Large intestine (tissue), 3 donors: ENCODE data around the gene PLTP. TPM values are rescaled to one million over a fixed set of nuclear protein-coding genes. Genes with fewer than 3 reads are reported as not detected.

Experiments
- DNase-seq, 2 donors: peaks; one replicate each; pipeline versions ENCODE4 v3.0.0 to v3.0.0-alpha.2; 2013
- H3K27ac ChIP-seq: one replicate; pipeline ENCODE4 v1.5.1; 2013; ENCODE audit warnings: low read length
- H3K27me3 ChIP-seq: 2 replicates; pipeline ENCODE4 v1.6.1; 2013; ENCODE audit warnings: low read length; ENCODE audit not compliant: control insufficient read depth, insufficient read depth
- H3K36me3 ChIP-seq: 2 replicates; pipeline ENCODE4 v1.6.1; 2013; ENCODE audit warnings: low read length; ENCODE audit not compliant: control insufficient read depth, insufficient read depth
- H3K4me1 ChIP-seq: one replicate; pipeline ENCODE4 v1.6.1; 2013; ENCODE audit warnings: low read length; ENCODE audit not compliant: control insufficient read depth, insufficient read depth
- H3K4me3 ChIP-seq: one replicate; pipeline ENCODE4 v1.5.1; 2013; ENCODE audit warnings: low read length
- H3K9me3 ChIP-seq: one replicate; pipeline ENCODE4 v1.6.1; 2013; ENCODE audit warnings: mild to moderate bottlenecking, low read depth, low read length, moderate library complexity; ENCODE audit not compliant: control insufficient read depth
- WGBS: methylation state at CpG from one replicate; pipeline ENCODE4 v1.1.5; 2013; ENCODE audit warnings: low lambda C conversion rate; ENCODE audit not compliant: insufficient coverage; 5-methylcytosine and 5-hydroxymethylcytosine counted together
- polyA plus RNA-seq: library from polyadenylated mRNA; unstranded; fragments of 120-200 nt; gene quantifications from one replicate; pipeline ENCODE4 v1.2.1, GENCODE V29; 2013

The PLTP gene
- polyA plus RNA-seq, 1 donor: 25.2 TPM

GRCh38 chr20:45897692-45898091 lies 14.3 kb downstream of the PLTP start:
- H3K4me1 ChIP-seq: peaks cover 15% of the 10 kb centered on the region
- no peak for DNase-seq
- no CpG with 5 or more reads among the region's 7 CpGs for WGBS
- H3K27me3 ChIP-seq: no peaks in the 10 kb centered on the region
- no peaks in the 10 kb centered on the region for H3K9me3 ChIP-seq
- H3K27ac ChIP-seq: no peak overlapping the region
- no peak overlapping the region for H3K4me3 ChIP-seq
- H3K36me3 ChIP-seq: peaks cover 75% of the 10 kb centered on the region

DNA sequence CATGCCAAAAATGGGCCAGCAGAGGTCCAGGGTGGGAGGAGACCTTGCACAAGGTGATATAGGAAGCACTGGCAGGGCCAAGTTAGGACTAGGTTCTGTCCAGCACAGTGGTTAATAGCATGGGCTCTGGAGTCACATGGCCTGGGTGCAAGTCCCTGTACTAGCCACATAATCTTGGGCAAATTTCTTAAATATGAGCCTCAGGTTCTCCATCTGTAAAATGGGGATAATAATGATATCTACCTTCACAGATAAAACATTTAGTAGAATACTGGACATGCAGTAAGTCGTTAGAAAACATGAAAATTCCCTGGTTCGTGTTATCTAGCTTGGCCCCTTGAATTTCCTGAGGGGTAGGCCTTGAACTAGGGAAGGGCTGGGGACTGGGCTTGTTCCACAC lies 14.7 kb downstream of the PLTP start:
- Histone ChIP-seq H3K9me3 (no peaks in the 10 kb centered on the region), H3K36me3 (peaks cover 79% of the 10 kb centered on the region), H3K4me3 (no peak overlapping the region), H3K27ac (no peak overlapping the region), H3K4me1 (peaks cover 18% of the 10 kb centered on the region), H3K27me3 (no peaks in the 10 kb centered on the region)
- 100% methylated on average over 1 of the region's 2 CpGs for WGBS
- DNase-seq: no peak

- no CpG with 5 or more reads among the region's 14 CpGs for WGBS
- Histone ChIP-seq H3K4me3 (no peak overlapping the region), H3K9me3 (no peaks in the 10 kb centered on the region), H3K27me3 (no peaks in the 10 kb centered on the region), H3K27ac (no peak overlapping the region), H3K36me3 (peaks cover 79% of the 10 kb centered on the region), H3K4me1 (peaks cover 18% of the 10 kb centered on the region)
- DNase-seq: no peak
Observed at GRCh38 chr20:45896641-45897161, 15.3 kb downstream of the PLTP start.

- Histone ChIP-seq H3K36me3 (peaks cover 73% of the 10 kb centered on the region), H3K27me3 (no peaks in the 10 kb centered on the region)
Observed at GRCh38 chr20:45894797-45895196, 17.2 kb downstream of the PLTP start.

DNA sequence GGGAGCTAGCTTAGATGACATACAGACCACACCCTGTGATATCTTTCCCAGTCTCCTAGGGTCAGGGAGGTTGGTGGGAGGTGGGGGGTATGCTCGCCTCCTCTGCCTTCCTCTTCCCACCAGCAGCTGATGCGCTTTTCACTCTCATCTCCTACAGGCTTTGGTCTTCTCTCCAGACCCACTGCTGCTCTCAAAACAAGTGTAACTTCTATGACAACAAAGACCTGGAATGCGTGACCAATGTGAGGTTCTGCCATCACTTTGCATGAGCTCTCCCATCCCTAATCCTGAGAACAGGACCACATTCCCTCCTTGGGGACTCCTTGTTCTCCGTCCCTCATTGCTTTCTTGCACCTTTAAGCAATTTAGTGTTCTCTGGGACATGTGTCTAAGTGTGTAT lies 18.1 kb downstream of the PLTP start:
- Histone ChIP-seq H3K36me3 (peaks cover 64% of the 10 kb centered on the region), H3K27me3 (no peaks in the 10 kb centered on the region), H3K4me1 (peaks cover 18% of the 10 kb centered on the region), H3K9me3 (no peaks in the 10 kb centered on the region), H3K4me3 (peak overlapping the region; percentile 32), H3K27ac (peak overlapping the region; percentile 96)
- no peak for DNase-seq
- 80% methylated on average over 1 of the region's 4 CpGs for WGBS

More at GRCh38 chr20:45894797-45895196, 17.2 kb downstream of the PLTP start:
- H3K4me3 ChIP-seq: no peak overlapping the region
- DNase-seq: no peak
- H3K4me1 ChIP-seq: peaks cover 18% of the 10 kb centered on the region
- no peak overlapping the region for H3K27ac ChIP-seq
- no CpG with 5 or more reads among the region's 12 CpGs for WGBS
- no peaks in the 10 kb centered on the region for H3K9me3 ChIP-seq

DNA sequence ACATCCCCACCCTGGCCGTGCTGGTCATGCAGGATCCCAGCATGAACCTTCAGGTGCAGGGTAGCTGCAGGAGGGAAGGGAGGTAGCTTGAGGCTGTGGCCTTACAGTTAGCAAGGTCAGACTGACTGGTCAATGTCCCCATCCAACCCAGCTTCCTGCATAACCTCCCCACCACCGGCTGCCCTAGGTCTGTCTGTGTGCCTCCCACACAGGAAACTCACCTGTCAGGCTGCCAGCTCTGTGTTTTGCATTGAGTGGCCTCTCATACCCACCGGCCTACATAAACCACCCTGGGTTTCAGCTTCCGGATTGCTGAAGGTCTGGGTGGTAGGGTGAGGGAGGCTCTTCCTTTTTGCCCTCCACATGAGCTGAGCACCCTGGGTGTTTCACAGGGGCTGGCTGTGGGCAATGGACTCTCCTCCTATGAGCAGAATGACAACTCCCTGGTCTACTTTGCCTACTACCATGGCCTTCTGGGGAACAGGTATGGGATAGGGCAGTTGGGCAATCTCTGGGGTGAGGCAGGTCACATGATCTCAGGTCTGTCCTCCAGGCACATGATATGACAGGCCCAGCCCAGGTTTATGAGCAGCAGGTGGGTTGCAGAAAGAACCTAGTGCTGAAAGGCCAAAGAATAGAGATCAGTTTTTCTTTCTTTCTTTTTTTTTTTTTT lies 19.0 kb downstream of the PLTP start:
- DNase-seq: peak; percentile 93 to 95
- no CpG with 5 or more reads among the region's 4 CpGs for WGBS
- Histone ChIP-seq H3K36me3 (peaks cover 61% of the 10 kb centered on the region), H3K9me3 (no peaks in the 10 kb centered on the region), H3K27ac (peak overlapping the region; percentile 96), H3K4me1 (peaks cover 18% of the 10 kb centered on the region), H3K4me3 (peak overlapping the region; percentile 92), H3K27me3 (no peaks in the 10 kb centered on the region)

- Histone ChIP-seq H3K36me3 (peaks cover 60% of the 10 kb centered on the region), H3K27ac (peak overlapping the region; percentile 96), H3K27me3 (no peaks in the 10 kb centered on the region), H3K4me3 (peak overlapping the region; percentile 92), H3K9me3 (no peaks in the 10 kb centered on the region), H3K4me1 (peaks cover 18% of the 10 kb centered on the region)
- WGBS: 90% methylated on average over 2 of the region's 9 CpGs
- peak in 1 of 2 donors; percentile 50 for DNase-seq
Observed at GRCh38 chr20:45892049-45892825, 19.7 kb downstream of the PLTP start.

- peaks cover 60% of the 10 kb centered on the region for H3K36me3 ChIP-seq
- peak; percentile 95 to 97 for DNase-seq
Observed at GRCh38 chr20:45890985-45891983, 20.7 kb downstream of the PLTP start, which contains the start of the genes CTSA and NEURL2. CTSA (plus strand) TSS chr20:45891335; CDS start chr20:45891569, 234 bp downstream. NEURL2 (minus strand) TSS chr20:45891208; CDS start chr20:45890991, 217 bp downstream.

GRCh38 chr20:45890077-45890984 lies 21.6 kb downstream of the PLTP start:
- no CpG with 5 or more reads among the region's 79 CpGs for WGBS
- peak; percentile 73 to 85 for DNase-seq
- Histone ChIP-seq H3K4me3 (peak overlapping the region; percentile 92), H3K27ac (peak overlapping the region; percentile 96), H3K36me3 (peaks cover 52% of the 10 kb centered on the region), H3K27me3 (no peaks in the 10 kb centered on the region), H3K4me1 (peaks cover 22% of the 10 kb centered on the region), H3K9me3 (no peaks in the 10 kb centered on the region)

More at GRCh38 chr20:45890985-45891983, 20.7 kb downstream of the PLTP start, which contains the start of the genes CTSA and NEURL2:
- Histone ChIP-seq H3K4me3 (peak within 1 kb of the TSS; percentile 92), H3K27ac (peak within 1 kb of the TSS; percentile 96), H3K9me3 (no peaks in the 10 kb centered on the region), H3K27me3 (no peaks in the 10 kb centered on the region), H3K4me1 (peaks cover 18% of the 10 kb centered on the region)
- no CpG with 5 or more reads among the region's 78 CpGs for WGBS
